B cell (primary cell): Measurements from ENCODE around the gene ANKRD31. TPM values are rescaled to one million over a fixed set of nuclear protein-coding genes. Genes with fewer than 3 reads are reported as not detected.

Experiments
- ATAC-seq: fragments of 200-7000 bp; cut with Tn5 transposase; one replicate; pipeline ENCODE4 v1.10.0; 2021; ENCODE audit warnings: low read depth, mild to moderate bottlenecking, moderate number of reproducible peaks, moderate library complexity
- CTCF ChIA-PET: fragments of 350-600 bp; sonication (Branson Sonifier 250); formaldehyde crosslinking; loops from one replicate; lab custom pipeline; 2021; ENCODE audit warnings: antibody characterized with exemption, inconsistent platforms; lab: Charles Lee
- POLR2A ChIA-PET: fragments of 350-600 bp; sonication (Branson Sonifier 250); formaldehyde crosslinking; loops from one replicate; lab custom pipeline; 2021; ENCODE audit warnings: antibody characterized with exemption; lab: Charles Lee
- DNase-seq: peaks from one replicate; pipeline ENCODE4 v3.0.0; 2013
- H2AFZ ChIP-seq: 2 replicates; pipeline ENCODE4 v1.6.1; 2012; ENCODE audit warnings: mild to moderate bottlenecking, low read depth, low read length; ENCODE audit not compliant: insufficient read depth, poor library complexity, severe bottlenecking
- H3K27ac ChIP-seq, 2 donors: 1 replicate in 1 of 2; 2 replicates in 1 of 2; pipeline ENCODE4 v1.5.1; 2012 to 2013; ENCODE audit warnings: low read length in 2 of 2, mild to moderate bottlenecking in 2 of 2, moderate library complexity in 1 of 2
- H3K27me3 ChIP-seq, 4 experiments: fragments of 200-600 bp in 1 of 4; sonication (generic) in 1 of 4; replicated peaks in 1 of 4; 1 replicate in 2 of 4; 2 replicates in 2 of 4; pipeline versions ENCODE4 v1.6.1 to v1.7.0; 2013 to 2016; ENCODE audit warnings: low read length in 3 of 4, mild to moderate bottlenecking in 2 of 4, mixed read lengths in 1 of 4, moderate library complexity in 1 of 4; ENCODE audit not compliant: insufficient read depth in 4 of 4, control insufficient read depth in 3 of 4; ENCODE audit errors: control extremely low read depth in 1 of 4
- H3K36me3 ChIP-seq, 2 experiments: replicated peaks in 1 of 2; 1 replicate in 1 of 2; 2 replicates in 1 of 2; pipeline versions ENCODE4 v1.6.1 to v1.7.1; 2013; ENCODE audit warnings: low read length in 1 of 2; ENCODE audit not compliant: insufficient read depth in 2 of 2, control insufficient read depth in 1 of 2; ENCODE audit errors: control extremely low read depth in 1 of 2, extremely low read depth in 1 of 2
- H3K4me1 ChIP-seq, 2 donors: fragments of 200-600 bp in 1 of 2; sonication (generic) in 1 of 2; 1 replicate in 1 of 2; 2 replicates in 1 of 2; pipeline versions ENCODE4 v1.5.1 to v1.6.1; 2013 to 2017; ENCODE audit warnings: low read length in 2 of 2; ENCODE audit not compliant: control insufficient read depth in 2 of 2, insufficient read depth in 2 of 2
- H3K4me2 ChIP-seq: replicated peaks from 2 replicates; pipeline ENCODE3; 2012; ENCODE audit warnings: mild to moderate bottlenecking, low read depth, low read length; ENCODE audit not compliant: poor library complexity, severe bottlenecking
- H3K4me3 ChIP-seq, 5 experiments: fragments of 200-600 bp in 1 of 5; sonication (generic) in 1 of 5; 1 replicate in 3 of 5; 2 replicates in 2 of 5; pipeline versions ENCODE4 v1.5.1 to v1.7.0; 2011 to 2016; ENCODE audit warnings: low read length in 4 of 5, mild to moderate bottlenecking in 4 of 5, low read depth in 2 of 5, control low read depth in 1 of 5, moderate library complexity in 1 of 5; ENCODE audit not compliant: insufficient read depth in 1 of 5; ENCODE audit errors: control extremely low read depth in 1 of 5, extremely low read depth in 1 of 5
- H3K79me2 ChIP-seq: fragments of 200-600 bp; sonication (generic); one replicate; pipeline ENCODE4 v1.6.0; 2016; ENCODE audit warnings: low read length; ENCODE audit not compliant: control insufficient read depth, insufficient read depth
- H3K9ac ChIP-seq: fragments of 200-600 bp; sonication (generic); 2 replicates; pipeline ENCODE4 v1.6.1; 2017; ENCODE audit warnings: mild to moderate bottlenecking, low read length, moderate library complexity
- H3K9me3 ChIP-seq, 3 donors: one replicate each; pipeline versions ENCODE4 v1.6.1 to v1.7.1; 2013; ENCODE audit warnings: low read length in 2 of 3; ENCODE audit not compliant: control insufficient read depth in 2 of 3, insufficient read depth in 1 of 3; ENCODE audit errors: control extremely low read depth in 1 of 3
- H4K20me1 ChIP-seq: 2 replicates; pipeline ENCODE4 v1.6.0; 2012; ENCODE audit warnings: mild to moderate bottlenecking, low read length; ENCODE audit not compliant: insufficient read depth, control insufficient read depth, poor library complexity, severe bottlenecking
- H3K27ac Mint-ChIP-seq: one replicate; pipeline ENCODE4 v1.8.0; 2021; ENCODE audit warnings: mixed read lengths
- H3K27me3 Mint-ChIP-seq: one replicate; pipeline ENCODE4 v1.8.0; 2021; ENCODE audit warnings: mixed read lengths
- H3K4me1 Mint-ChIP-seq: one replicate; pipeline ENCODE4 v1.8.0; 2021; ENCODE audit warnings: mixed read lengths
- H3K4me3 Mint-ChIP-seq: one replicate; pipeline ENCODE4 v1.8.0; 2021; ENCODE audit warnings: mixed read lengths
- H3K9me3 Mint-ChIP-seq: one replicate; pipeline ENCODE4 v1.8.0; 2022; ENCODE audit warnings: mixed read lengths; ENCODE audit not compliant: insufficient read depth
- CTCF ChIP-seq: fragments of 200-600 bp; IDR thresholded peaks from one replicate; pipeline ENCODE4 v1.8.0; 2022; ENCODE audit warnings: antibody characterized with exemption, mild to moderate bottlenecking
- EZH2 ChIP-seq: IDR thresholded peaks from 2 replicates; pipeline ENCODE4 v1.6.1; 2012; ENCODE audit warnings: borderline replicate concordance, low read depth, mild to moderate bottlenecking, moderate library complexity, low read length; ENCODE audit not compliant: insufficient read depth, poor library complexity, severe bottlenecking
- WGBS: methylation state at CpG from one replicate; pipeline ENCODE4 v1.1.5; 2013; ENCODE audit warnings: missing lambda C conversion rate; ENCODE audit not compliant: insufficient coverage; 5-methylcytosine and 5-hydroxymethylcytosine counted together
- intact Hi-C: fragments of 100-400 bp; cut with micrococcal nuclease; formaldehyde crosslinking; loops from one replicate; pipeline ENCODE4 v1.10.0; 2022
- polyA plus RNA-seq: library from polyadenylated mRNA; depleted of rRNA; stranded (reverse); fragments of >200 nt; gene quantifications from 2 replicates; pipeline ENCODE4 v1.2.3, GENCODE V29; 2012
- total RNA-seq, 2 donors: library from RNA; stranded (reverse); fragments of 120-200 nt in 1 of 2; gene quantifications; 1 replicate in 1 of 2; 2 replicates in 1 of 2; pipeline versions ENCODE4 v1.2.3 to v1.2.4, GENCODE V29; 2013 to 2022

The ANKRD31 gene
- total and polyA plus RNA-seq, 2 donors (not counting 1 experiment from before 2014, with no cell fraction given), result 0.06 to 0.10 TPM

DNA sequence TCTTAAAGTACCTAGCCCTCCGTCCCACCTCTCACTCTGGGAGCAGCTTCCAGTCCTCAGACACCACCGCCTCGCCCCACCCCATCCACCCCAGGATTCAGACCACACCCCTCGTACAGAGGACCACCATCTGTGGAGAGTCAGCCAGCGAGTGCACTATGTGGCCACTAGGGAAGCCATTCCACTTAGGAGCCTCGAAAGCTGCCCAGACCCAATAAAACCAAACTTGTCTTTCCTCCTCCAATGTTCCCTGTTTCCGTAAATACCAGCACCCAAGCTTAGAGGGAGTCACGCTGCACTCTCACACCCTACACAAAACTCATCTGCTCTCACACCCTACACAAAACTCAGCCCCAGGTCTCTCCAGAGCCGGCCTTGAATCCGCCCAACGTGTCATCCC, 186.3 kb downstream of the ANKRD31 start:
- Histone ChIP-seq H3K27ac (no peak overlapping the region), H3K4me2 (no peak overlapping the region), H3K27me3 (peaks cover 0 to 45% (median 11%) of the 10 kb centered on the region in 4 experiments), H3K36me3 (no peaks in the 10 kb centered on the region), H3K79me2 (no peaks in the 10 kb centered on the region), H4K20me1 (no peaks in the 10 kb centered on the region), H2AFZ (no peak overlapping the region), H3K4me3 (no peak overlapping the region), H3K9me3 (no peaks in the 10 kb centered on the region), H3K9ac (no peak overlapping the region), H3K4me1 (peaks cover 11 to 13% of the 10 kb centered on the region in 2 donors)
- no peaks in the 10 kb centered on the region for H3K9me3 Mint-ChIP-seq
- ChIA-PET POLR2A (no interaction called here), CTCF (interaction anchor here (0.7 to 3.1 kb wide), 4 partner anchors 215 to 1593 kb away, joined by 3 to 15 read pairs (median 3); partner anchors contain the start of gene HMGCR)
- H3K27me3 Mint-ChIP-seq, result peaks cover 50% of the 10 kb centered on the region
- H3K27ac Mint-ChIP-seq, result no peak overlapping the region
- TF ChIP-seq CTCF (no peak), EZH2 (no peak)
- no peak for ATAC-seq
- intact Hi-C loops, result loop anchor here (2.0 kb wide), 1 partner anchor 630 kb away; no protein-coding TSS in a partner anchor
- WGBS, result 89% methylated on average over 11 of the region's 11 CpGs
- DNase-seq, result no peak
- H3K4me1 Mint-ChIP-seq, result peaks cover 14% of the 10 kb centered on the region
- no peak overlapping the region for H3K4me3 Mint-ChIP-seq

GRCh38 chr5:75049456-75050351, 187.0 kb downstream of the ANKRD31 start:
- ATAC-seq (peak; percentile 43), DNase-seq (peak; percentile 56)
- Histone ChIP-seq H3K79me2 (no peaks in the 10 kb centered on the region), H2AFZ (no peak overlapping the region), H3K4me1 (peaks cover 11 to 13% of the 10 kb centered on the region in 2 donors), H3K27ac (no peak overlapping the region), H3K4me2 (no peak overlapping the region), H3K9ac (no peak overlapping the region), H4K20me1 (no peaks in the 10 kb centered on the region), H3K27me3 (peaks cover 0 to 42% (median 8%) of the 10 kb centered on the region in 4 experiments), H3K9me3 (no peaks in the 10 kb centered on the region), H3K4me3 (no peak overlapping the region), H3K36me3 (no peaks in the 10 kb centered on the region)
- Mint-ChIP-seq H3K4me1 (peaks cover 12% of the 10 kb centered on the region), H3K9me3 (no peaks in the 10 kb centered on the region), H3K27me3 (peaks cover 50% of the 10 kb centered on the region), H3K27ac (no peak overlapping the region), H3K4me3 (no peak overlapping the region)
- intact Hi-C loops, result loop anchor here (2.0 kb wide), 1 partner anchor 631 kb away; no protein-coding TSS in a partner anchor
- TF ChIP-seq EZH2 (no peak), CTCF (peak; percentile 73)
- ChIA-PET POLR2A (no interaction called here), CTCF (interaction anchor here (0.8 to 3.1 kb wide), 5 partner anchors 13 to 633 kb away, joined by 3 to 15 read pairs (median 3); partner anchors contain the start of gene HMGCR)
- 59% methylated on average over 7 of the region's 11 CpGs for WGBS
